Endothelial cell of umbilical vein (primary cell): ENCODE results near the gene HLA-B. TPM values are rescaled to one million over a fixed set of nuclear protein-coding genes. Genes with fewer than 3 reads are reported as not detected.

Experiments
- BruUV-seq: library from RNA; stranded (reverse); fragments of 400-500 nt; replicated peaks from 2 replicates; lab custom pipeline; 2021; lab: Mats Ljungman, UMichigan
- CTCF ChIA-PET: fragments of 300-600, 350-600 bp; sonication (Branson Sonifier 250); formaldehyde crosslinking; loops from one replicate; lab custom pipeline; 2021; ENCODE audit warnings: antibody characterized with exemption, inconsistent platforms; lab: Charles Lee
- POLR2A ChIA-PET: fragments of 300-600, 350-600 bp; sonication (Branson Sonifier 250); formaldehyde crosslinking; loops from one replicate; lab custom pipeline; 2021; ENCODE audit warnings: antibody characterized with exemption, inconsistent platforms; lab: Charles Lee
- DNase-seq: peaks from one replicate; pipeline ENCODE4 v3.0.0-alpha.2; 2011; ENCODE audit warnings: low read depth, low spot score
- FAIRE-seq: peaks from 2 replicates; lab custom pipeline; 2011; peaks lifted over from hg19 to GRCh38; lab: Jason Lieb, UNC
- H2AFZ ChIP-seq: 2 replicates; pipeline ENCODE4 v1.6.0; 2012; ENCODE audit warnings: low read depth, low read length, control low read depth, inconsistent platforms
- H3K27ac ChIP-seq: 2 replicates; pipeline ENCODE4 v1.5.1; 2011; ENCODE audit warnings: low read depth, mild to moderate bottlenecking, control low read depth, low read length, moderate library complexity; ENCODE audit not compliant: insufficient read depth
- H3K27me3 ChIP-seq, 2 experiments: 2 replicates each; pipeline versions ENCODE4 v1.6.0 to v1.6.1; 2011; ENCODE audit warnings: low read length in 2 of 2, mixed read lengths in 1 of 2; ENCODE audit not compliant: control insufficient read depth in 2 of 2, insufficient read depth in 2 of 2
- H3K36me3 ChIP-seq, 2 experiments: 2 replicates in 1 of 2; 3 replicates in 1 of 2; pipeline ENCODE4 v1.5.1; 2011; ENCODE audit warnings: low read length in 2 of 2, mild to moderate bottlenecking in 1 of 2, moderate library complexity in 1 of 2; ENCODE audit not compliant: control insufficient read depth in 2 of 2, insufficient read depth in 2 of 2; ENCODE audit errors: extremely low read depth in 1 of 2
- H3K4me1 ChIP-seq: 3 replicates; pipeline ENCODE4 v1.5.1; 2011; ENCODE audit warnings: mild to moderate bottlenecking, low read length; ENCODE audit not compliant: control insufficient read depth, insufficient read depth; ENCODE audit errors: extremely low read depth
- H3K4me2 ChIP-seq: 2 replicates; pipeline ENCODE4 v1.6.1; 2011; ENCODE audit warnings: low read length, control low read depth, mixed read lengths; ENCODE audit not compliant: insufficient read depth
- H3K4me3 ChIP-seq, 3 experiments: fragments of 200-600 bp in 1 of 3; sonication (generic), shearing (Covaris generic) in 1 of 3; replicated peaks in 1 of 3; 2 replicates each; pipeline ENCODE4 v1.5.1; 2011 to 2016; ENCODE audit warnings: control low read depth in 3 of 3, low read length in 3 of 3, mild to moderate bottlenecking in 2 of 3, inconsistent platforms in 1 of 3, low read depth in 1 of 3, moderate library complexity in 1 of 3; ENCODE audit not compliant: insufficient read depth in 1 of 3
- H3K79me2 ChIP-seq: 2 replicates; pipeline ENCODE4 v1.6.0; 2012; ENCODE audit warnings: low read length, inconsistent platforms; ENCODE audit not compliant: control insufficient read depth, insufficient read depth
- H3K9ac ChIP-seq: replicated peaks from 2 replicates; pipeline ENCODE3; 2011; ENCODE audit warnings: low read length, control low read depth; ENCODE audit not compliant: insufficient read depth; ENCODE audit errors: extremely low read depth
- H3K9me1 ChIP-seq: replicated peaks from 3 replicates; pipeline ENCODE4 v1.6.0; 2011; ENCODE audit warnings: mild to moderate bottlenecking, low read length; ENCODE audit not compliant: control insufficient read depth, insufficient read depth; ENCODE audit errors: extremely low read depth
- H3K9me3 ChIP-seq: replicated peaks from 2 replicates; pipeline ENCODE4 v1.5.1; 2012; ENCODE audit warnings: low read length, inconsistent platforms; ENCODE audit not compliant: control insufficient read depth, insufficient read depth
- H4K20me1 ChIP-seq: replicated peaks from 2 replicates; pipeline ENCODE3; 2011; ENCODE audit warnings: mild to moderate bottlenecking, low read length; ENCODE audit not compliant: control insufficient read depth, insufficient read depth; ENCODE audit errors: extremely low read depth
- EZH2 ChIP-seq: IDR thresholded peaks from 2 replicates; pipeline ENCODE4 v1.6.1; 2012; ENCODE audit warnings: borderline replicate concordance, low read depth, mild to moderate bottlenecking, moderate library complexity, low read length, inconsistent platforms; ENCODE audit not compliant: severe bottlenecking
- FOS ChIP-seq: IDR thresholded peaks from 2 replicates; pipeline ENCODE4 v1.6.1; 2011; ENCODE audit warnings: mild to moderate bottlenecking, low read length, moderate library complexity, borderline replicate concordance; ENCODE audit not compliant: insufficient read depth
- JUN ChIP-seq: IDR thresholded peaks from 2 replicates; pipeline ENCODE4 v1.6.1; 2011; ENCODE audit warnings: borderline replicate concordance, low read depth; ENCODE audit not compliant: insufficient read length, insufficient read depth
- MYC ChIP-seq: IDR thresholded peaks from one replicate; pipeline ENCODE4 v1.6.1; 2011; ENCODE audit warnings: mild to moderate bottlenecking, low read depth, low read length
- POLR2A ChIP-seq: IDR thresholded peaks from 2 replicates; pipeline ENCODE4 v1.6.1; 2012; ENCODE audit warnings: low read depth, mild to moderate bottlenecking, control low read depth, low read length
- POLR2AphosphoS5 ChIP-seq: IDR thresholded peaks from 2 replicates; pipeline ENCODE4 v1.6.1; 2012; ENCODE audit warnings: low read depth, mild to moderate bottlenecking, control low read depth, low read length, moderate library complexity; ENCODE audit not compliant: insufficient read depth
- dilution Hi-C: fragments of 300-500 bp; cut with MboI; formaldehyde crosslinking; loops from one replicate; pipeline ENCODE4 v1.15.0; 2019; ENCODE audit warnings: low sequenced_read_pairs; ENCODE audit not compliant: extremely low pct_ligation_motif_present
- intact Hi-C: fragments of 100-400 bp; cut with micrococcal nuclease; formaldehyde crosslinking; loops from one replicate; pipeline ENCODE4 v1.10.0; 2022
- polyA plus RNA-seq, 4 experiments: library from polyadenylated mRNA; depleted of rRNA in 3 of 4; stranded (reverse) in 3 of 4; unstranded in 1 of 4; fragments of >200 nt; gene quantifications; 2 replicates each; pipeline versions ENCODE4 v1.2.1 to v1.2.3, GENCODE V29; 2011 to 2012; ENCODE audit warnings: missing spikeins in 1 of 4
- total RNA-seq: library from RNA; stranded (reverse); gene quantifications from 2 replicates; pipeline ENCODE4 v1.2.3, GENCODE V29; 2021
- TF ChIP-seq, protein P1 (sequence below), 2 donors: IDR thresholded peaks; 1 replicate in 1 of 2; 2 replicates in 1 of 2; pipeline ENCODE4 v1.5.1; 2011; ENCODE audit warnings: low read length in 2 of 2, mild to moderate bottlenecking in 2 of 2, moderate library complexity in 2 of 2, control low read depth in 1 of 2, inconsistent platforms in 1 of 2, low read depth in 1 of 2; ENCODE audit not compliant: insufficient read depth in 1 of 2; ENCODE audit errors: extremely low read depth in 1 of 2

HLA-B gene
- total and polyA plus RNA-seq, 2 donors (not counting 3 experiments of a cell fraction or from before 2014, with no cell fraction given): 119 to 126 TPM

DNA sequence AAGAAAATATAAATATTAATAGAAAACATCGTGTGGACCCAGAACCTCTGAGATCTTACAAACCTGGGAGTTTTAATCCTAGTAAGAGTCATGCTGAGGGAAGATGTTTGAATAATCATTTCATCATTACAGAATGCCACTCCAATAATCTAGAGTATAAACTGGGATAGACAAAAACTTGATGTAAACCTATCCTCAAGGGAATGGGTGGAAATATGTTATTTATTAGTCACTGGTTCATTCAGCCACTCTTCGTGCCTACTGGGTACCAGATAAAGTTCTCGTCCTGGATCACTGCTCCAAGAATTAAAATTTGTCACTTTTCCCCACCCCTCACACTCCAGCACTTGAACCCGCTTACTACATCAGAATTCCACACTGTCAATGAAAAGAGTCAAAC lies 7.7 kb downstream of the HLA-B start:
- peaks cover 33% of the 10 kb centered on the region in 2 experiments for H3K27me3 ChIP-seq
- no peak overlapping the region for H3K27ac ChIP-seq
- no peak overlapping the region for H2AFZ ChIP-seq
- H3K4me2 ChIP-seq: no peak overlapping the region
- FAIRE-seq (no peak), DNase-seq (no peak)
- no peaks in the 10 kb centered on the region for H3K4me1 ChIP-seq
- no peaks in the 10 kb centered on the region for H3K36me3 ChIP-seq
- TF ChIP-seq, protein P1, sequence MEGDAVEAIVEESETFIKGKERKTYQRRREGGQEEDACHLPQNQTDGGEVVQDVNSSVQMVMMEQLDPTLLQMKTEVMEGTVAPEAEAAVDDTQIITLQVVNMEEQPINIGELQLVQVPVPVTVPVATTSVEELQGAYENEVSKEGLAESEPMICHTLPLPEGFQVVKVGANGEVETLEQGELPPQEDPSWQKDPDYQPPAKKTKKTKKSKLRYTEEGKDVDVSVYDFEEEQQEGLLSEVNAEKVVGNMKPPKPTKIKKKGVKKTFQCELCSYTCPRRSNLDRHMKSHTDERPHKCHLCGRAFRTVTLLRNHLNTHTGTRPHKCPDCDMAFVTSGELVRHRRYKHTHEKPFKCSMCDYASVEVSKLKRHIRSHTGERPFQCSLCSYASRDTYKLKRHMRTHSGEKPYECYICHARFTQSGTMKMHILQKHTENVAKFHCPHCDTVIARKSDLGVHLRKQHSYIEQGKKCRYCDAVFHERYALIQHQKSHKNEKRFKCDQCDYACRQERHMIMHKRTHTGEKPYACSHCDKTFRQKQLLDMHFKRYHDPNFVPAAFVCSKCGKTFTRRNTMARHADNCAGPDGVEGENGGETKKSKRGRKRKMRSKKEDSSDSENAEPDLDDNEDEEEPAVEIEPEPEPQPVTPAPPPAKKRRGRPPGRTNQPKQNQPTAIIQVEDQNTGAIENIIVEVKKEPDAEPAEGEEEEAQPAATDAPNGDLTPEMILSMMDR (IDR thresholded peaks at IDR 0.05; ENCODE audit: extremely low read depth in 1 of 2, insufficient read depth in 1 of 2, low read depth in 1 of 2, low read length in 2 of 2): no peak
- TF ChIP-seq MYC: no peak
- TF ChIP-seq POLR2A: no peak
- no peak for TF ChIP-seq EZH2
- no peak for TF ChIP-seq FOS
- no peak for TF ChIP-seq JUN
- no peak for TF ChIP-seq POLR2AphosphoS5
- dilution Hi-C loops: no loop called here
- POLR2A ChIA-PET: no interaction called here
- no peak overlapping the region for H3K4me3 ChIP-seq
- intact Hi-C loops: no loop called here
- no peaks in the 10 kb centered on the region for H3K9me1 ChIP-seq
- no peaks in the 10 kb centered on the region for H3K79me2 ChIP-seq
- no TSS peak for BruUV-seq
- H3K9me3 ChIP-seq: no peaks in the 10 kb centered on the region
- no peak overlapping the region for H3K9ac ChIP-seq
- no peaks in the 10 kb centered on the region for H4K20me1 ChIP-seq
- CTCF ChIA-PET: no interaction called here
